Stimulated activated naive CD8-positive, alpha-beta T cell treated with anti-CD3 and anti-CD28 coated beads, Interleukin-15, Interleukin-2, amounts not matched to agents 100 ng/mL and 50 ng/mL, for 24 hours (primary cell): Measurements from ENCODE around the gene KLHL36.
"Not testable (repeated sequence)": the region's sequence is repeated elsewhere in the genome, so short reads cannot be mapped to it uniquely, and the experiment has no call there.

ENCODE experiments used
- H3K27ac Mint-ChIP-seq: one replicate; pipeline ENCODE4 v1.8.0; 2021; ENCODE audit warnings: mild to moderate bottlenecking, mixed read lengths
- H3K27me3 Mint-ChIP-seq: one replicate; pipeline ENCODE4 v1.8.0; 2021; ENCODE audit warnings: mixed read lengths
- H3K36me3 Mint-ChIP-seq: one replicate; pipeline ENCODE4 v1.8.0; 2021; ENCODE audit warnings: low read depth, mixed read lengths
- H3K4me1 Mint-ChIP-seq: one replicate; pipeline ENCODE4 v1.8.0; 2021; ENCODE audit warnings: low read depth, mixed read lengths
- H3K4me3 Mint-ChIP-seq: one replicate; pipeline ENCODE4 v1.8.0; 2021; ENCODE audit warnings: mild to moderate bottlenecking, mixed read lengths
- H3K9me3 Mint-ChIP-seq: one replicate; pipeline ENCODE4 v1.8.0; 2021; ENCODE audit warnings: mixed read lengths

KLHL36 gene

GRCh38 chr16:84611041-84611440 is 37.3 kb upstream of the KLHL36 start:
- peaks cover 10% of the 10 kb centered on the region for H3K9me3 Mint-ChIP-seq
- H3K36me3 Mint-ChIP-seq = peaks cover 91% of the 10 kb centered on the region
- no peaks in the 10 kb centered on the region for H3K27me3 Mint-ChIP-seq
- peaks cover 97% of the 10 kb centered on the region for H3K4me1 Mint-ChIP-seq
- H3K27ac Mint-ChIP-seq = peak overlapping the region; percentile 50
- no peak overlapping the region for H3K4me3 Mint-ChIP-seq

GRCh38 chr16:84612686-84613085 is 35.6 kb upstream of the KLHL36 start:
- peak overlapping the region; percentile 49 for H3K27ac Mint-ChIP-seq
- H3K27me3 Mint-ChIP-seq = no peaks in the 10 kb centered on the region
- H3K4me1 Mint-ChIP-seq = peaks cover 88% of the 10 kb centered on the region
- H3K4me3 Mint-ChIP-seq = no peak overlapping the region
- peaks cover 10% of the 10 kb centered on the region for H3K9me3 Mint-ChIP-seq
- peaks cover 84% of the 10 kb centered on the region for H3K36me3 Mint-ChIP-seq

GRCh38 chr16:84613408-84614072 is 34.8 kb upstream of the KLHL36 start:
- Mint-ChIP-seq H3K36me3 (peaks cover 76% of the 10 kb centered on the region), H3K9me3 (peaks cover 10% of the 10 kb centered on the region), H3K27me3 (no peaks in the 10 kb centered on the region), H3K27ac (peak overlapping the region; percentile 79), H3K4me1 (peaks cover 79% of the 10 kb centered on the region), H3K4me3 (peak overlapping the region; percentile 93)

- Mint-ChIP-seq H3K27me3 (no peaks in the 10 kb centered on the region), H3K9me3 (peaks cover 10% of the 10 kb centered on the region), H3K27ac (peak overlapping the region; percentile 79), H3K4me1 (peaks cover 78% of the 10 kb centered on the region), H3K4me3 (peak overlapping the region; percentile 93), H3K36me3 (peaks cover 74% of the 10 kb centered on the region)
Measured at GRCh38 chr16:84614073-84614459, 34.2 kb upstream of the KLHL36 start.

- Mint-ChIP-seq H3K4me3 (peak overlapping the region; percentile 93), H3K27me3 (no peaks in the 10 kb centered on the region), H3K9me3 (peaks cover 10% of the 10 kb centered on the region), H3K4me1 (peaks cover 74% of the 10 kb centered on the region), H3K27ac (peak overlapping the region; percentile 79), H3K36me3 (peaks cover 69% of the 10 kb centered on the region)
Measured at GRCh38 chr16:84614623-84614967, 33.7 kb upstream of the KLHL36 start.

- H3K4me3 Mint-ChIP-seq = peak overlapping the region; percentile 93
- peaks cover 10% of the 10 kb centered on the region for H3K9me3 Mint-ChIP-seq
- peak overlapping the region; percentile 79 for H3K27ac Mint-ChIP-seq
- H3K36me3 Mint-ChIP-seq = peaks cover 63% of the 10 kb centered on the region
- H3K27me3 Mint-ChIP-seq = no peaks in the 10 kb centered on the region
- peaks cover 68% of the 10 kb centered on the region for H3K4me1 Mint-ChIP-seq
Measured at GRCh38 chr16:84614968-84615813, 33.1 kb upstream of the KLHL36 start.

- peak overlapping the region; percentile 93 for H3K4me3 Mint-ChIP-seq
- peaks cover 54% of the 10 kb centered on the region for H3K4me1 Mint-ChIP-seq
- no peaks in the 10 kb centered on the region for H3K27me3 Mint-ChIP-seq
- H3K36me3 Mint-ChIP-seq = peaks cover 50% of the 10 kb centered on the region
- no peaks in the 10 kb centered on the region for H3K9me3 Mint-ChIP-seq
- peak overlapping the region; percentile 88 for H3K27ac Mint-ChIP-seq
Measured at GRCh38 chr16:84616515-84616914, 31.8 kb upstream of the KLHL36 start.

- peak overlapping the region; percentile 88 for H3K27ac Mint-ChIP-seq
- H3K4me1 Mint-ChIP-seq = peaks cover 47% of the 10 kb centered on the region
- no peaks in the 10 kb centered on the region for H3K9me3 Mint-ChIP-seq
- H3K27me3 Mint-ChIP-seq = no peaks in the 10 kb centered on the region
- peak overlapping the region; percentile 93 for H3K4me3 Mint-ChIP-seq
- peaks cover 43% of the 10 kb centered on the region for H3K36me3 Mint-ChIP-seq
Measured at GRCh38 chr16:84617041-84617790, 31.1 kb upstream of the KLHL36 start.

GRCh38 chr16:84617791-84618580 is 30.3 kb upstream of the KLHL36 start, which contains the start of gene COTL1:
Gene COTL1 (minus strand): TSS chr16:84618078. CDS start chr16:84617914, 164 bp downstream.
- Mint-ChIP-seq H3K36me3 (peaks cover 38% of the 10 kb centered on the region), H3K4me1 (peaks cover 46% of the 10 kb centered on the region), H3K9me3 (no peaks in the 10 kb centered on the region), H3K4me3 (peak within 1 kb of the TSS; percentile 93), H3K27me3 (no peaks in the 10 kb centered on the region), H3K27ac (peak within 1 kb of the TSS; percentile 88)

- H3K4me1 Mint-ChIP-seq = peaks cover 38% of the 10 kb centered on the region
- H3K9me3 Mint-ChIP-seq = no peaks in the 10 kb centered on the region
- peaks cover 30% of the 10 kb centered on the region for H3K36me3 Mint-ChIP-seq
- no peaks in the 10 kb centered on the region for H3K27me3 Mint-ChIP-seq
- H3K4me3 Mint-ChIP-seq = peak overlapping the region; percentile 44
- H3K27ac Mint-ChIP-seq = peak overlapping the region; percentile 62
Measured at GRCh38 chr16:84618581-84619460, 29.5 kb upstream of the KLHL36 start.

GRCh38 chr16:84620913-84621312 is 27.4 kb upstream of the KLHL36 start:
- H3K27me3 Mint-ChIP-seq, H3K9me3 Mint-ChIP-seq, H3K27ac Mint-ChIP-seq, H3K4me3 Mint-ChIP-seq: not testable (repeated sequence)
- Mint-ChIP-seq H3K4me1 (peaks cover 17% of the 10 kb centered on the region), H3K36me3 (peaks cover 11% of the 10 kb centered on the region)

- Mint-ChIP-seq H3K36me3 (no peaks in the 10 kb centered on the region), H3K27ac (no peak overlapping the region), H3K4me1 (peaks cover 15% of the 10 kb centered on the region), H3K27me3 (no peaks in the 10 kb centered on the region), H3K9me3 (no peaks in the 10 kb centered on the region), H3K4me3 (no peak overlapping the region)
Measured at GRCh38 chr16:84625556-84625955, 22.8 kb upstream of the KLHL36 start.

GRCh38 chr16:84628226-84628731 is 20.0 kb upstream of the KLHL36 start:
- Mint-ChIP-seq H3K4me1 (peaks cover 28% of the 10 kb centered on the region), H3K4me3 (no peak overlapping the region), H3K36me3 (no peaks in the 10 kb centered on the region), H3K9me3 (no peaks in the 10 kb centered on the region), H3K27me3 (no peaks in the 10 kb centered on the region), H3K27ac (no peak overlapping the region)
